Liver (tissue), 9 donors: ENCODE data around the gene KCNA5. TPM values are rescaled to one million over a fixed set of nuclear protein-coding genes. Genes with fewer than 3 reads are reported as not detected.

Experiments
- DNase-seq: peaks from one replicate; pipeline ENCODE4 v3.0.0-alpha.2; 2017; ENCODE audit warnings: low spot score
- H3K27ac ChIP-seq, 2 donors: one replicate each; pipeline ENCODE4 v1.7.0; 2013; ENCODE audit warnings: inconsistent platforms in 2 of 2, low read length in 2 of 2, control low read depth in 1 of 2, low read depth in 1 of 2, mild to moderate bottlenecking in 1 of 2
- H3K27me3 ChIP-seq, 4 donors: one replicate each; pipeline versions ENCODE4 v1.6.1 to v1.7.0; 2013; ENCODE audit warnings: low read length in 3 of 4, inconsistent platforms in 1 of 4, mild to moderate bottlenecking in 1 of 4, moderate library complexity in 1 of 4; ENCODE audit not compliant: control insufficient read depth in 4 of 4, insufficient read depth in 4 of 4
- H3K36me3 ChIP-seq, 4 donors: one replicate each; pipeline versions ENCODE4 v1.6.1 to v1.7.0; 2013; ENCODE audit warnings: low read length in 3 of 4, mild to moderate bottlenecking in 3 of 4, low read depth in 1 of 4, moderate library complexity in 1 of 4; ENCODE audit not compliant: control insufficient read depth in 4 of 4, insufficient read depth in 3 of 4
- H3K4me1 ChIP-seq, 4 donors: one replicate each; pipeline versions ENCODE4 v1.6.1 to v1.7.0; 2013; ENCODE audit warnings: low read length in 3 of 4, mild to moderate bottlenecking in 3 of 4, moderate library complexity in 1 of 4; ENCODE audit not compliant: control insufficient read depth in 4 of 4, insufficient read depth in 4 of 4
- H3K4me3 ChIP-seq, 3 donors: one replicate each; pipeline versions ENCODE4 v1.6.1 to v1.7.0; 2013; ENCODE audit warnings: low read length in 3 of 3, control low read depth in 1 of 3, low read depth in 1 of 3, mild to moderate bottlenecking in 1 of 3
- H3K9ac ChIP-seq, 2 donors: one replicate each; pipeline ENCODE4 v1.7.0; 2013; ENCODE audit warnings: low read length in 2 of 2, mild to moderate bottlenecking in 2 of 2, moderate library complexity in 2 of 2, control low read depth in 1 of 2, low read depth in 1 of 2
- H3K9me3 ChIP-seq, 4 donors: one replicate each; pipeline versions ENCODE4 v1.6.1 to v1.7.0; 2013; ENCODE audit warnings: low read length in 3 of 4; ENCODE audit not compliant: control insufficient read depth in 4 of 4
- FOXA1 ChIP-seq: IDR thresholded peaks from 2 replicates; pipeline ENCODE4 v1.6.1; 2016; ENCODE audit warnings: antibody characterized with exemption
- FOXA2 ChIP-seq: IDR thresholded peaks from 2 replicates; pipeline ENCODE4 v1.6.1; 2016; ENCODE audit warnings: antibody characterized with exemption
- GABPA ChIP-seq, 2 donors: IDR thresholded peaks in 1 of 2; conservative IDR thresholded peaks in 1 of 2; 2 replicates each; pipeline ENCODE4 v1.6.1; 2016; ENCODE audit warnings: antibody characterized with exemption in 2 of 2, mild to moderate bottlenecking in 1 of 2, moderate library complexity in 1 of 2
- HNF4A ChIP-seq, 2 donors: conservative IDR thresholded peaks; 2 replicates each; pipeline ENCODE4 v1.6.1; 2016; ENCODE audit warnings: antibody characterized with exemption in 2 of 2, mild to moderate bottlenecking in 2 of 2
- HNF4G ChIP-seq: IDR thresholded peaks from 2 replicates; pipeline ENCODE4 v1.6.1; 2016; ENCODE audit warnings: antibody characterized with exemption
- JUND ChIP-seq, 2 donors: IDR thresholded peaks; 2 replicates each; pipeline ENCODE4 v1.6.1; 2016; ENCODE audit warnings: antibody characterized with exemption in 2 of 2
- RAD21 ChIP-seq, 2 donors: IDR thresholded peaks; 2 replicates each; pipeline ENCODE4 v1.6.1; 2016; ENCODE audit warnings: antibody characterized with exemption in 2 of 2, mild to moderate bottlenecking in 2 of 2
- RXRA ChIP-seq, 2 donors: IDR thresholded peaks; 2 replicates each; pipeline ENCODE4 v1.6.1; 2017 to 2018; ENCODE audit warnings: antibody characterized with exemption in 2 of 2, mild to moderate bottlenecking in 1 of 2
- SP1 ChIP-seq: IDR thresholded peaks from 2 replicates; pipeline ENCODE4 v1.6.1; 2018; ENCODE audit warnings: antibody characterized with exemption, mild to moderate bottlenecking
- YY1 ChIP-seq: IDR thresholded peaks from 2 replicates; pipeline ENCODE4 v1.6.1; 2016; ENCODE audit warnings: antibody characterized with exemption, mild to moderate bottlenecking
- WGBS: extraction: QIAGEN DNeasy Blood & Tissue Kit; methylation state at CpG from one replicate; pipeline ENCODE4 v1.1.7; 2013; 5-methylcytosine and 5-hydroxymethylcytosine counted together
- polyA plus RNA-seq, 2 donors: library from polyadenylated mRNA; stranded (reverse) in 1 of 2; unstranded in 1 of 2; fragments of 200-250 nt in 1 of 2; fragments of >200 nt in 1 of 2; fragmentation: Nextera tagmentation in 1 of 2; extraction: Ambion mirVana in 1 of 2; gene quantifications; one replicate each; pipeline versions ENCODE4 v1.2.1 to v1.2.3, GENCODE V29; 2013 to 2015
- total RNA-seq, 2 donors: library from RNA; depleted of rRNA; stranded (reverse); fragments of >200 nt; gene quantifications; one replicate each; pipeline ENCODE4 v1.2.3, GENCODE V29; 2014
- TF ChIP-seq, protein P1 (sequence below): IDR thresholded peaks from 2 replicates; pipeline ENCODE4 v1.6.1; 2016; ENCODE audit warnings: antibody characterized with exemption
- TF ChIP-seq, protein P2 (sequence below): IDR thresholded peaks from 2 replicates; pipeline ENCODE4 v1.6.1; 2016; ENCODE audit warnings: antibody characterized with exemption
- TF ChIP-seq, protein P3 (sequence below): IDR thresholded peaks from 2 replicates; pipeline ENCODE4 v1.6.1; 2016; ENCODE audit warnings: antibody characterized with exemption, mild to moderate bottlenecking
- donor health status: healthy.
- donor health status: healthy.
- donor health status: healthy.
- donor health status: healthy.
- donor health status: healthy.

KCNA5 gene
- total and polyA plus RNA-seq, 4 donors = 0.09 to 0.42 (median 0.12) TPM; not detected in 1

DNA sequence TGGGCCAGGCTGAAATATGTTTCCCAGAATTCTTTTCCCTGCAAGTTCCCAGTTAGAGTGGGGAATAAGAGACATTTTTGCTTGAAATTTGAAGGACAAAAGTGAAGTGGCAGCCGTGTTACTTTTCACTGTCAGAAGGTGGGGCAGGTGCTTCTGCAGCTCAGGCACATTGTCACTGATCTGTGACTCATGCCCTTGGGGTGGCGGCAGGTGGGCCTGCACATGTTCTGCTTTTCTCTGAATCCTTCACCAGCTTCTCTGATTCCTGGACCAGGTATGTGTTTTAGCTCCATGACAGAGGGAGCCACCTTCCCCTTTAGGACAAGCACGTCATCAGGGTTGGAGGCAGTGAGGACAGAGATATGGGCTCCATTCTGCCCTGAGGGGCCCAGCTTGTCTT is 11.7 kb upstream of the KCNA5 start:
- DNase-seq = no peak
- H3K27me3 ChIP-seq = peaks cover 0 to 6% (median 0%) of the 10 kb centered on the region in 4 donors
- no peaks in the 10 kb centered on the region for H3K36me3 ChIP-seq
- H3K9me3 ChIP-seq = no peaks in the 10 kb centered on the region
- TF ChIP-seq GABPA (IDR thresholded peaks at IDR 0.05 in 1 of 2, conservative IDR thresholded peaks at IDR 0.05 in 1 of 2) (no peak), FOXA1 (no peak), HNF4A (conservative IDR thresholded peaks at IDR 0.05) (no peak), YY1 (no peak), JUND (IDR thresholded peaks at IDR 0.05) (no peak), HNF4G (no peak), RAD21 (IDR thresholded peaks at IDR 0.05) (no peak), RXRA (IDR thresholded peaks at IDR 0.05) (no peak)
- TF ChIP-seq, protein P1, sequence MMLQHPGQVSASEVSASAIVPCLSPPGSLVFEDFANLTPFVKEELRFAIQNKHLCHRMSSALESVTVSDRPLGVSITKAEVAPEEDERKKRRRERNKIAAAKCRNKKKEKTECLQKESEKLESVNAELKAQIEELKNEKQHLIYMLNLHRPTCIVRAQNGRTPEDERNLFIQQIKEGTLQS = no peak
- TF ChIP-seq, protein P2, sequence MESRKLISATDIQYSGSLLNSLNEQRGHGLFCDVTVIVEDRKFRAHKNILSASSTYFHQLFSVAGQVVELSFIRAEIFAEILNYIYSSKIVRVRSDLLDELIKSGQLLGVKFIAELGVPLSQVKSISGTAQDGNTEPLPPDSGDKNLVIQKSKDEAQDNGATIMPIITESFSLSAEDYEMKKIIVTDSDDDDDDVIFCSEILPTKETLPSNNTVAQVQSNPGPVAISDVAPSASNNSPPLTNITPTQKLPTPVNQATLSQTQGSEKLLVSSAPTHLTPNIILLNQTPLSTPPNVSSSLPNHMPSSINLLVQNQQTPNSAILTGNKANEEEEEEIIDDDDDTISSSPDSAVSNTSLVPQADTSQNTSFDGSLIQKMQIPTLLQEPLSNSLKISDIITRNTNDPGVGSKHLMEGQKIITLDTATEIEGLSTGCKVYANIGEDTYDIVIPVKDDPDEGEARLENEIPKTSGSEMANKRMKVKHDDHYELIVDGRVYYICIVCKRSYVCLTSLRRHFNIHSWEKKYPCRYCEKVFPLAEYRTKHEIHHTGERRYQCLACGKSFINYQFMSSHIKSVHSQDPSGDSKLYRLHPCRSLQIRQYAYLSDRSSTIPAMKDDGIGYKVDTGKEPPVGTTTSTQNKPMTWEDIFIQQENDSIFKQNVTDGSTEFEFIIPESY = no peak
- no peak overlapping the region for H3K4me3 ChIP-seq
- H3K27ac ChIP-seq = no peak overlapping the region
- H3K9ac ChIP-seq = no peak overlapping the region
- no peaks in the 10 kb centered on the region for H3K4me1 ChIP-seq
- WGBS = 88% methylated on average over 3 of the region's 3 CpGs

DNA sequence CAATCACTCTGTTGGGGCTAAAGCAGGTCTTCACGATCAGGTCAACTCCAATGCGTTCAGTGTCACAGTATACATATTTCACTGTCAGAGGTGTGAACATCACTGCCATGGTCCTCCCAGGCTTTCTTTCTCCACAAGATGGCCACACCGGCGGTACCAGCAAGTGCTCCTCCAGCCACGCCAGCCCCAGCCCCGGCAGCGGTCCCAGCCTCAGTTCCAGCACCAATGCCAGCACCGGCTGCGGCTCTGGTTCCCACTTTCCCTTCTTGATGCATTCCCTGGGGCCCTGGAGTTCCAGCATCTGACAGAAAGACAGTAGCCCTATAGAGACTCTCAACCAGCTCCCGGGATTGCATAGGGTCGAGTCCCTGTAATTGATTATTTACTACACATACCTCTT is 10.9 kb upstream of the KCNA5 start:
- Histone ChIP-seq H3K36me3 (no peaks in the 10 kb centered on the region), H3K4me3 (no peak overlapping the region), H3K27me3 (peaks cover 0 to 6% (median 0%) of the 10 kb centered on the region in 4 donors), H3K4me1 (no peaks in the 10 kb centered on the region), H3K9ac (no peak overlapping the region), H3K9me3 (no peaks in the 10 kb centered on the region), H3K27ac (no peak overlapping the region)
- TF ChIP-seq JUND (IDR thresholded peaks at IDR 0.05) = no peak
- no peak for TF ChIP-seq FOXA2
- no peak for TF ChIP-seq SP1
- TF ChIP-seq FOXA1 = no peak
- no peak for TF ChIP-seq HNF4A (conservative IDR thresholded peaks at IDR 0.05)
- TF ChIP-seq, protein P3, sequence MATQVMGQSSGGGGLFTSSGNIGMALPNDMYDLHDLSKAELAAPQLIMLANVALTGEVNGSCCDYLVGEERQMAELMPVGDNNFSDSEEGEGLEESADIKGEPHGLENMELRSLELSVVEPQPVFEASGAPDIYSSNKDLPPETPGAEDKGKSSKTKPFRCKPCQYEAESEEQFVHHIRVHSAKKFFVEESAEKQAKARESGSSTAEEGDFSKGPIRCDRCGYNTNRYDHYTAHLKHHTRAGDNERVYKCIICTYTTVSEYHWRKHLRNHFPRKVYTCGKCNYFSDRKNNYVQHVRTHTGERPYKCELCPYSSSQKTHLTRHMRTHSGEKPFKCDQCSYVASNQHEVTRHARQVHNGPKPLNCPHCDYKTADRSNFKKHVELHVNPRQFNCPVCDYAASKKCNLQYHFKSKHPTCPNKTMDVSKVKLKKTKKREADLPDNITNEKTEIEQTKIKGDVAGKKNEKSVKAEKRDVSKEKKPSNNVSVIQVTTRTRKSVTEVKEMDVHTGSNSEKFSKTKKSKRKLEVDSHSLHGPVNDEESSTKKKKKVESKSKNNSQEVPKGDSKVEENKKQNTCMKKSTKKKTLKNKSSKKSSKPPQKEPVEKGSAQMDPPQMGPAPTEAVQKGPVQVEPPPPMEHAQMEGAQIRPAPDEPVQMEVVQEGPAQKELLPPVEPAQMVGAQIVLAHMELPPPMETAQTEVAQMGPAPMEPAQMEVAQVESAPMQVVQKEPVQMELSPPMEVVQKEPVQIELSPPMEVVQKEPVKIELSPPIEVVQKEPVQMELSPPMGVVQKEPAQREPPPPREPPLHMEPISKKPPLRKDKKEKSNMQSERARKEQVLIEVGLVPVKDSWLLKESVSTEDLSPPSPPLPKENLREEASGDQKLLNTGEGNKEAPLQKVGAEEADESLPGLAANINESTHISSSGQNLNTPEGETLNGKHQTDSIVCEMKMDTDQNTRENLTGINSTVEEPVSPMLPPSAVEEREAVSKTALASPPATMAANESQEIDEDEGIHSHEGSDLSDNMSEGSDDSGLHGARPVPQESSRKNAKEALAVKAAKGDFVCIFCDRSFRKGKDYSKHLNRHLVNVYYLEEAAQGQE = no peak
- TF ChIP-seq, protein P2 = no peak
- no peak for DNase-seq
- 93% methylated on average over 11 of the region's 11 CpGs for WGBS
